Measurements from ENCODE around the gene VSTM4. TPM values are rescaled to one million over a fixed set of nuclear protein-coding genes. Genes with fewer than 3 reads are reported as not detected.

Gene VSTM4
- total RNA-seq, 1 donor from 2014 or later, result 19.5 TPM

DNA sequence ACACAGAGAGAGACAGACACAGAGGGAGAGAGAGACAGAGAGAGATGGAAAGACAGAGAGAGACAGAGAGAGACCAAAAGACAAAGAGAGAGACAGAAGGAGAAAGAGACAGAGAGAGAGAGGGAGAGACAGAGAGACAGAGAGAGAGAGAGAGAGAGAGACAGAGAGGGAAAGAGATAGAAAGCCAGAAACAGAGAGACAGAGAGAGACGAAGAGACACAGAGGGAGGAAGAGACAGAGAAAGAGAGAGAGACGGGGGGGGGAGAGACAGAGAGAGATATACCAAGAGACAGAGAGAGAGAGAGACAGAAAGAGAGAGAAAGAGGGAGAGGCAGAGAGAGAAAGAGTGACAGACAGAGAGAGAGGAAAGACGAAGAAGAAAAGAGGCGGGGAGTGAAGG lies 10.2 kb downstream of the VSTM4 start:
- Histone ChIP-seq H3K4me3 (no peak overlapping the region), H3K9me3 (no peaks in the 10 kb centered on the region), H3K27me3 (no peaks in the 10 kb centered on the region), H3K4me1 (peaks cover 27% of the 10 kb centered on the region), H3K36me3 (no peaks in the 10 kb centered on the region), H3K27ac (no peak overlapping the region)
- no peak for DNase-seq
- intact Hi-C loops (cut with DNase I), result no loop called here
- ATAC-seq, result no peak
- TF ChIP-seq, protein P1, sequence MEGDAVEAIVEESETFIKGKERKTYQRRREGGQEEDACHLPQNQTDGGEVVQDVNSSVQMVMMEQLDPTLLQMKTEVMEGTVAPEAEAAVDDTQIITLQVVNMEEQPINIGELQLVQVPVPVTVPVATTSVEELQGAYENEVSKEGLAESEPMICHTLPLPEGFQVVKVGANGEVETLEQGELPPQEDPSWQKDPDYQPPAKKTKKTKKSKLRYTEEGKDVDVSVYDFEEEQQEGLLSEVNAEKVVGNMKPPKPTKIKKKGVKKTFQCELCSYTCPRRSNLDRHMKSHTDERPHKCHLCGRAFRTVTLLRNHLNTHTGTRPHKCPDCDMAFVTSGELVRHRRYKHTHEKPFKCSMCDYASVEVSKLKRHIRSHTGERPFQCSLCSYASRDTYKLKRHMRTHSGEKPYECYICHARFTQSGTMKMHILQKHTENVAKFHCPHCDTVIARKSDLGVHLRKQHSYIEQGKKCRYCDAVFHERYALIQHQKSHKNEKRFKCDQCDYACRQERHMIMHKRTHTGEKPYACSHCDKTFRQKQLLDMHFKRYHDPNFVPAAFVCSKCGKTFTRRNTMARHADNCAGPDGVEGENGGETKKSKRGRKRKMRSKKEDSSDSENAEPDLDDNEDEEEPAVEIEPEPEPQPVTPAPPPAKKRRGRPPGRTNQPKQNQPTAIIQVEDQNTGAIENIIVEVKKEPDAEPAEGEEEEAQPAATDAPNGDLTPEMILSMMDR (IDR thresholded peaks at IDR 0.05), result no peak

DNA sequence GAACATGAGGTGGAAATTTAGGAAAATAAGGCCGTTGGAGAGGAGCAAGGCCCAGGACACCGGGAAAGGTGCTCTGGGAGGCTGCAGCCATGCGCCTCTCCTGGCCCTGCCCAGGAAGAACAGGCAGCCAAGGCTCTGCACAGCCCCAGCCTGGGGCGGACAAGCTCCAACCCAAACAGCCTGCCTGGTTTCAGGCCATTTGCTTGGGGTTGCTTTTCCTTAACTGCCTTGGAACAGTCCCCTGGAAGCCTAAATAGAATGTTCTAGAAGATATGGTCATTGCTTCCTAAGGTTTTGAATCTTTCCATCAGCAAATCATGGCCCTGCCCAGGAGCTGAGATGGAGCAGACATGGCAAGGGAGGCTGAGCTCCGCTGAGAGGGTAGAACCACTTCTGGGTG lies 11.0 kb downstream of the VSTM4 start:
- Histone ChIP-seq H3K36me3 (no peaks in the 10 kb centered on the region), H3K4me3 (no peak overlapping the region), H3K27me3 (no peaks in the 10 kb centered on the region), H3K9me3 (no peaks in the 10 kb centered on the region), H3K4me1 (peaks cover 22% of the 10 kb centered on the region), H3K27ac (no peak overlapping the region)
- ATAC-seq (no peak), DNase-seq (peak; percentile 34)
- TF ChIP-seq, protein P1 (IDR thresholded peaks at IDR 0.05), result no peak
- intact Hi-C loops (cut with DNase I), result no loop called here

DNA sequence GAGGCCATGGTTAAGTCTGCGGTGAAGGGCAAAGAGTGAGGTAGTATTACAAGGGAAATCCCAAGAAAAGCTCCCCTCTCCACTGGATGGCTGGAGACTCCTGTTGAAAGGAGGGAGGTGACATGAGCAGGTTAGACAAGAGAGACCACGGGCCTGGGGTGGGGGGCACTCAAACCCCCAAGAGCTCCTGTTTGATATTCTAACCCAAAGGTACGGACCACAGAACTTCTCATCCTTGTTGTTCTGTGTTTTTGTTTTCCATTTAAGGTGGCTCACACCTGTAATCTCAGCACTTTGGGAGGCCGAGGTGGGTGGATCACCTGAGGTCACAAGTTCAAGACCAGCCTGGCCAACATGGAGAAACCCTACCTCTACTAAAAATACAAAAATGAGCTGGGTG lies 11.6 kb downstream of the VSTM4 start:
- Histone ChIP-seq H3K4me3 (no peak overlapping the region), H3K4me1 (peaks cover 17% of the 10 kb centered on the region), H3K27me3 (no peaks in the 10 kb centered on the region), H3K27ac (no peak overlapping the region), H3K36me3 (no peaks in the 10 kb centered on the region), H3K9me3 (no peaks in the 10 kb centered on the region)
- intact Hi-C loops (cut with DNase I), result no loop called here
- DNase-seq (peak; percentile 7), ATAC-seq (no peak)
- TF ChIP-seq, protein P1 (IDR thresholded peaks at IDR 0.05), result no peak

DNA sequence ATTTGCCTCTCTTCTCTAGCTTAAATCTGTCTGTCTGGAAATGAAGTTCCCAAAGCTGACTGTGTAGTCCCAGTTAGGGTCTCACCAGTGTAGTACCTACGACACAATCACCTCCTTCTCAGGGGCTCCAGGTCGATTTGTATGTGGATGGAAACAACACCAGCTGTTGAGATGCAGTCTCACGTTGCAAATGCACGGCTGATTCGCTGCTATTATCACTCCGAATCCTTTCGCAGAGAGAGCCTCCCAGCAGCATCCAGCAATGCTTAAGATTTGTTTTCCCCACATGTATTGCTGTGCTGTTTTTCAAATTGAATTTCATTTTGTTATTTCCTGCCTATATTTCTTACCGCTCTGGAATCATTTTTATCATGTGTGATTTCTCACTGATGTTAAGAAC lies 16.3 kb downstream of the VSTM4 start:
- H3K27ac ChIP-seq, result no peak overlapping the region
- ATAC-seq, result no peak
- TF ChIP-seq, protein P1 (IDR thresholded peaks at IDR 0.05), result no peak
- no peaks in the 10 kb centered on the region for H3K9me3 ChIP-seq
- H3K27me3 ChIP-seq, result no peaks in the 10 kb centered on the region
- peaks cover 4% of the 10 kb centered on the region for H3K4me1 ChIP-seq
- H3K36me3 ChIP-seq, result no peaks in the 10 kb centered on the region
- intact Hi-C loops (cut with DNase I), result no loop called here
- H3K4me3 ChIP-seq, result no peak overlapping the region
- DNase-seq, result no peak

DNA sequence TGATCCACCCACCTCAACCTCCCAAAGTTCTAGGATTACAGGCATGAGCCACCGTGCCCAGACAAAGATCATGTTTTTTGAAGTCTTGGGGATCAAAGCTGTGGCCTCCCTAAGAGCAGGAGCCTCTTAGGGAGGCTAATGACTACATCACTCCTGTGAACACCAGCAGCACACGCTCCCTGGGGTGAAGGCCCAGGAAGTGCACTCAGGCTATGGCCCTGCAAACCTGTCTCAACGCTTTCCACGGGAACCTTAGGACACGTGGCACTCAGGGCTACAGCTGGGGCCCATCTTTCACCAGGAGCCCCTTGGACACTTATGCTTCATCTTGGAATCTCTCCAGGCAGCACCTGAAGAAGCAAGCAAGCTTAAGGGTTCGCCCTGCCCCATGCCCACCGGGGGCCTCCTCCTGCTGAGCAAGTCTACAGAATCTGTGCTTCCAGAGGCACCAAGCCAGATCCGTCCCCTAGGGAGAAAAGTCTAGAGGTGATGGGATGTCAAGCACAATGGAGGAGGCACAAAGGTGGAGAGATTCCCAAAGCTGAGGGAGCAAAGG lies 18.4 kb downstream of the VSTM4 start:
- Histone ChIP-seq H3K9me3 (no peaks in the 10 kb centered on the region), H3K27ac (no peak overlapping the region), H3K4me1 (peaks cover 4% of the 10 kb centered on the region), H3K36me3 (no peaks in the 10 kb centered on the region), H3K4me3 (no peak overlapping the region), H3K27me3 (no peaks in the 10 kb centered on the region)
- ATAC-seq (no peak), DNase-seq (peak; percentile 33)
- TF ChIP-seq, protein P1 (IDR thresholded peaks at IDR 0.05), result no peak
- intact Hi-C loops (cut with DNase I), result no loop called here

DNA sequence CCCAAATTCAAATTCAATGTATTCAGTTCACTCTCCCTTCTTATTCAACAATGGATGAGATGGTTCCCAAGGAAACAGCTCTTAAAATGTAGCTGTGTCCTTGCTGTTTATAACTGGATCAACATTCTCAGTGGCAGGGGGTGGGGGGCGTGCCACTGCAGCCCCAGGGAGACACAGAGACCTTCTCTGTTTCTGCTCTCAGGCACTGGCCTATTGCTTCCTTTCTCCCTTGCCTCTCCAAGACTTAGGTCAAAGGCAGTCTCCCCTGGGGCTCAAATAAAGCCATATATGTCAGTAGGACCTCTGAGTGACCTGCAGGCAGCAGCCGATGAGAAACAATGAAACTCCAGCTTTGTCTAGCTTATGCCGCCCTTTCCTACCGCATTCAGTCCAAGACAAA lies 20.7 kb downstream of the VSTM4 start:
- TF ChIP-seq, protein P1 (IDR thresholded peaks at IDR 0.05), result no peak
- no peak overlapping the region for H3K4me3 ChIP-seq
- ATAC-seq (no peak), DNase-seq (no peak)
- no peaks in the 10 kb centered on the region for H3K36me3 ChIP-seq
- no peak overlapping the region for H3K27ac ChIP-seq
- H3K4me1 ChIP-seq, result peaks cover 18% of the 10 kb centered on the region
- intact Hi-C loops (cut with DNase I), result no loop called here
- no peaks in the 10 kb centered on the region for H3K27me3 ChIP-seq
- H3K9me3 ChIP-seq, result no peaks in the 10 kb centered on the region
